GM12878 (cell line): ENCODE data around the gene CIAO2A. TPM values are rescaled to one million over a fixed set of nuclear protein-coding genes. Genes with fewer than 3 reads are reported as not detected.
"Not testable (repeated sequence)": the region's sequence is repeated elsewhere in the genome, so short reads cannot be mapped to it uniquely, and the experiment has no call there.

Experiments
- ATAC-seq: fragments of 200-7000 bp; cut with Tn5 transposase; 3 replicates; pipeline ENCODE4 v1.9.1; 2020; ENCODE audit warnings: mild to moderate bottlenecking, moderate library complexity
- BruUV-seq: library from RNA; stranded (reverse); fragments of 400-500 nt; replicated peaks from 2 replicates; lab custom pipeline; 2021; lab: Mats Ljungman, UMichigan
- CTCF ChIA-PET: fragments of 300-600 bp; sonication (Branson Sonifier 250); formaldehyde crosslinking; extraction: SDS; loops from one replicate; lab custom pipeline; 2021; ENCODE audit warnings: inconsistent platforms; lab: Yijun Ruan, JAX
- POLR2A ChIA-PET: fragments of 350-600 bp; formaldehyde crosslinking; extraction: SDS; loops from one replicate; lab custom pipeline; 2021; ENCODE audit warnings: inconsistent platforms; lab: Charles Lee
- RAD21 ChIA-PET: fragments of 300-600 bp; sonication (Branson Sonifier 250); formaldehyde crosslinking; loops from one replicate; lab custom pipeline; 2023; ENCODE audit warnings: antibody characterized with exemption; ENCODE audit not compliant: unreplicated experiment; lab: Charles Lee
- SMC1A ChIA-PET: fragments of 300-600 bp; sonication (Branson Sonifier 250); formaldehyde crosslinking; loops from one replicate; lab custom pipeline; 2023; ENCODE audit not compliant: unreplicated experiment, uncharacterized antibody; lab: Charles Lee
- DNase-seq: peaks from one replicate; pipeline ENCODE4 v3.0.0-alpha.2; 2011; ENCODE audit warnings: low read depth, low spot score
- FAIRE-seq: peaks from 3 replicates; lab custom pipeline; 2011; peaks lifted over from hg19 to GRCh38; lab: Jason Lieb, UNC
- H2AFZ ChIP-seq: 2 replicates; pipeline ENCODE4 v1.6.0; 2011; ENCODE audit warnings: low read depth, low read length, control low read depth; ENCODE audit not compliant: control insufficient read depth
- H3K27ac ChIP-seq: 2 replicates; pipeline ENCODE4 v1.5.1; 2011; ENCODE audit warnings: control low read depth; ENCODE audit not compliant: control insufficient read depth, insufficient read depth
- H3K27me3 ChIP-seq, 2 experiments: replicated peaks in 1 of 2; 2 replicates each; pipeline versions ENCODE4 v1.6.0 to v1.6.1; 2011; ENCODE audit warnings: low read length in 1 of 2; ENCODE audit not compliant: control insufficient read depth in 2 of 2, insufficient read depth in 2 of 2
- H3K36me3 ChIP-seq, 2 experiments: 2 replicates each; pipeline ENCODE4 v1.5.1; 2011; ENCODE audit warnings: low read length in 1 of 2; ENCODE audit not compliant: control insufficient read depth in 2 of 2, insufficient read depth in 2 of 2
- H3K4me1 ChIP-seq: 2 replicates; pipeline ENCODE4 v1.6.1; 2011; ENCODE audit warnings: mild to moderate bottlenecking, low read length, moderate library complexity, mixed read lengths; ENCODE audit not compliant: control insufficient read depth, insufficient read depth
- H3K4me2 ChIP-seq: 2 replicates; pipeline ENCODE4 v1.6.0; 2011; ENCODE audit warnings: control low read depth; ENCODE audit not compliant: control insufficient read depth, insufficient read depth
- H3K4me3 ChIP-seq: fragments of 200-600 bp; sonication (generic); 2 replicates; pipeline ENCODE4 v1.5.1; 2016
- H3K79me2 ChIP-seq: 2 replicates; pipeline ENCODE4 v1.6.0; 2011; ENCODE audit warnings: low read length; ENCODE audit not compliant: control insufficient read depth, insufficient read depth
- H3K9ac ChIP-seq: 2 replicates; pipeline ENCODE4 v1.8.0; 2011; ENCODE audit warnings: low read length, control low read depth, mixed read lengths; ENCODE audit not compliant: control insufficient read depth, insufficient read depth
- H3K9me3 ChIP-seq: replicated peaks from 3 replicates; pipeline ENCODE4 v1.5.1; 2011; ENCODE audit warnings: mild to moderate bottlenecking, low read length; ENCODE audit not compliant: control insufficient read depth, insufficient read depth
- H4K20me1 ChIP-seq: 2 replicates; pipeline ENCODE4 v1.6.0; 2011; ENCODE audit not compliant: control insufficient read depth, insufficient read depth
- NFXL1 ChIP-seq: fragments of 450-650 bp; IDR thresholded peaks from 2 replicates; pipeline ENCODE4 v1.6.1; 2017; ENCODE audit warnings: antibody characterized with exemption, mild to moderate bottlenecking, borderline replicate concordance
- POLR2A ChIP-seq: IDR thresholded peaks from 2 replicates; pipeline ENCODE4 v1.6.1; 2011; ENCODE audit warnings: low read depth, mild to moderate bottlenecking, low read length
- WGBS: methylation state at CpG from one replicate; pipeline ENCODE4 v1.1.6; 2016; ENCODE audit warnings: low lambda C conversion rate; ENCODE audit not compliant: insufficient replicate concordance, insufficient coverage; ENCODE audit errors: missing lambda C conversion rate; 5-methylcytosine and 5-hydroxymethylcytosine counted together
- in situ Hi-C: fragments of 300-500 bp; cut with MboI; formaldehyde crosslinking; loops from 9 replicates; pipeline ENCODE4 v1.14.3; 2018; ENCODE audit warnings: mixed read lengths
- intact Hi-C: fragments of 100-400 bp; cut with micrococcal nuclease; formaldehyde crosslinking; loops from one replicate; pipeline ENCODE4 v1.14.2; 2022; ENCODE audit not compliant: unreplicated experiment
- polyA plus RNA-seq, 11 experiments: library from polyadenylated mRNA; depleted of rRNA in 4 of 11; unstranded in 6 of 11; stranded (reverse) in 5 of 11; fragments of >200 nt; fragmentation: Nextera tagmentation in 4 of 11; fragmentation: Illumina TruSeq in 1 of 11; extraction: Ambion mirVana in 4 of 11; extraction: Trizol in 1 of 11; gene quantifications; 1 replicate in 1 of 11; 2 replicates in 10 of 11; pipeline versions ENCODE4 v1.2.1 to v1.2.3, GENCODE V29; 2011 to 2016; ENCODE audit warnings: inconsistent platforms in 2 of 11, missing spikeins in 2 of 11, low read depth in 1 of 11
- total RNA-seq, 4 experiments: library from RNA; depleted of rRNA in 3 of 4; stranded (reverse); fragments of >200 nt in 3 of 4; fragmentation: Illumina TruSeq in 1 of 4; extraction: Trizol in 1 of 4; gene quantifications; 2 replicates each; pipeline versions ENCODE4 v1.2.1 to v1.2.3, GENCODE V29; 2013 to 2021

Gene CIAO2A
- total and polyA plus RNA-seq, 10 of the 15 experiments (the other 5 are each of a cell fraction or from before 2014, with no cell fraction given), result 94.5 to 400 (median 204) TPM

DNA sequence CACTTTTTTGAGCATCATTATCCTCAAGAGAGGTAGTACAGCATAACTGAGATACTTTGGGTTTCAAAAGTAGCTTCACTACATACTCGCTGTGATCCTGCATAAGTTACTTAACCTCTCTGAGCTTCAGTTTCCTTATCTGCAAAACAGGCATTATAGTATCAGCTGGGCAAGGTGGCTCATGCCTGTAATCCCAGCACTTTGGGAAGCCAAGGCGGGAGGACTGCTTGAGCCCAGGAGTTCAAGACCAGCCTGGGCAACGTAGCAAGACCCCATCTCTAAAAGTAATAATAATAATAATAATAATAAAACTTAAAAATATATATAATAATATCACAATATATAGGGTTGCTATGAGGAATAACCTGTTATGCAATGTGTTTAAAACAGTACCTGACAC, 10.9 kb downstream of the CIAO2A start:
- RAD21 ChIA-PET, result no interaction called here
- intact Hi-C loops, result no loop called here
- WGBS, result 86% methylated on average over 3 of the region's 3 CpGs

DNA sequence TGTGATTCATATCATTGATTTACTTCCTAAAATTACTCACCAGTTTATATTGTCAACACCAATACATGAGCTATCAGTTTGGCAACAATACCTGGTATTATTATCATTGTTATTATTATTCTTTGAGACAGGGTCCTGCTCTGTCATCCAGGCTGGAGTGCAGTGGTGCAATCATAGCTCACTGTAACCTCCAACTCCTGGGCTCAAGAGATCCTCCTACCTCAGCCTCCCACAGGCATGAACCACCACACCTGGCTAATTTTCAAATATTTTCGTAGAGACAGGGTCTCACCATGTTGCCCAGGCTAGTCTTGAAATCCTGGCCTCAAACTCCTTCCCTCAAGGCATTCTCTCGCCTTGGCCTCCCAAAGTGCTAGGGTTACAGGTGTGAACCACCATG, 20.1 kb downstream of the CIAO2A start:
- H3K27me3 ChIP-seq, H4K20me1 ChIP-seq, H3K27ac ChIP-seq, DNase-seq, H3K9me3 ChIP-seq, BruUV-seq, FAIRE-seq, H2AFZ ChIP-seq, H3K79me2 ChIP-seq, H3K9ac ChIP-seq, intact Hi-C loops, H3K4me2 ChIP-seq, RAD21 ChIA-PET, ATAC-seq, POLR2A ChIA-PET, H3K4me1 ChIP-seq, in situ Hi-C loops, H3K4me3 ChIP-seq: not testable (repeated sequence)
- ChIA-PET SMC1A (interaction anchor here (2.2 to 2.3 kb wide), 2 partner anchors 15 to 80 kb away, joined by 4 to 10 read pairs; no protein-coding TSS in a partner anchor), CTCF (interaction anchor here (0.6 to 9.2 kb wide), 7 partner anchors 10 to 1311 kb away, joined by 3 to 73 read pairs (median 3); partner anchors contain the start of gene CIAO2A)
- WGBS, result 71% methylated on average over 2 of the region's 2 CpGs
- H3K36me3 ChIP-seq, result peaks cover 7 to 23% of the 10 kb centered on the region in 2 experiments

More for the DNA sequence above, 10.9 kb downstream of the CIAO2A start:
- no peak overlapping the region for H3K9ac ChIP-seq
- no peaks in the 10 kb centered on the region; the same call in none of the 2 replicates for H3K79me2 ChIP-seq
- H3K4me1 ChIP-seq, result no peaks in the 10 kb centered on the region
- H3K36me3 ChIP-seq, result peaks cover 1 to 4% of the 10 kb centered on the region in 2 experiments; a peak in 2 of 4 replicates
- POLR2A ChIA-PET, result interaction anchor here (1.0 kb wide), 1 partner anchor 11 kb away, joined by 3 read pairs; the partner anchor contains the start of gene CIAO2A
- no peak for DNase-seq
- TF ChIP-seq NFXL1 (no peak), POLR2A (no peak)
- TF ChIP-seq, all 136 proteins: peak for 0
- no TSS peak for BruUV-seq
- Histone ChIP-seq H3K27ac (no peak overlapping the region), H2AFZ (no peak overlapping the region), H4K20me1 (no peaks in the 10 kb centered on the region), H3K4me3 (no peak overlapping the region), H3K27me3 (no peaks in the 10 kb centered on the region), H3K9me3 (no peaks in the 10 kb centered on the region), H3K4me2 (no peak overlapping the region)
- CTCF ChIA-PET, result interaction anchor here (0.5 to 2.8 kb wide), 6 partner anchors 9 to 353 kb away, joined by 3 to 16 read pairs (median 3); partner anchors contain the start of gene CIAO2A
- in situ Hi-C loops, result no loop called here
- FAIRE-seq (no peak), ATAC-seq (no peak)
- SMC1A ChIA-PET, result interaction anchor here (1.5 kb wide), 1 partner anchor 11 kb away, joined by 3 read pairs; the partner anchor contains the start of gene CIAO2A
